HEK293 (cell line): ENCODE data around the gene HTT.

Experiments
- CTCF ChIA-PET: fragments of 350-600 bp; formaldehyde crosslinking; extraction: SDS; loops from one replicate; lab custom pipeline; 2021; ENCODE audit warnings: antibody characterized with exemption; lab: Yijun Ruan, JAX
- POLR2A ChIA-PET: fragments of 300-600 bp; formaldehyde crosslinking; extraction: SDS; loops from one replicate; lab custom pipeline; 2020; ENCODE audit warnings: antibody characterized with exemption, inconsistent platforms; lab: Yijun Ruan, JAX
- H3K27ac ChIP-seq: fragments of 200-500 bp; sonication (Bioruptor generic); 2 replicates; pipeline ENCODE4 v1.5.1; 2014; ENCODE audit warnings: low read depth, low read length, control low read depth, inconsistent platforms; ENCODE audit errors: extremely low read depth
- H3K36me3 ChIP-seq, 2 experiments: fragments of 200-500 bp in 1 of 2; sonication (Bioruptor generic) in 1 of 2; 1 replicate in 1 of 2; 2 replicates in 1 of 2; pipeline ENCODE4 v1.5.1; 2014 to 2017; ENCODE audit warnings: inconsistent platforms in 2 of 2, low read length in 2 of 2; ENCODE audit not compliant: control insufficient read depth in 2 of 2, insufficient read depth in 1 of 2
- H3K4me1 ChIP-seq: fragments of 200-500 bp; sonication (Bioruptor generic); 2 replicates; pipeline ENCODE4 v1.5.1; 2014; ENCODE audit warnings: mild to moderate bottlenecking, low read length, inconsistent platforms; ENCODE audit not compliant: control insufficient read depth, insufficient read depth
- H3K4me3 ChIP-seq: 2 replicates; pipeline ENCODE4 v1.5.1; 2011; ENCODE audit warnings: low read depth, mild to moderate bottlenecking, control low read depth, low read length, moderate library complexity
- H3K9me3 ChIP-seq: fragments of 200-500 bp; sonication (Bioruptor generic); 2 replicates; pipeline ENCODE4 v1.5.1; 2014; ENCODE audit warnings: low read depth, low read length, inconsistent platforms; ENCODE audit not compliant: control insufficient read depth, insufficient read depth
- GLI2 ChIP-seq: fragments of 450-650 bp; formaldehyde crosslinking; IDR thresholded peaks from 2 replicates; pipeline ENCODE4; 2017; ENCODE audit warnings: missing biosample characterization, missing genetic modification characterization, low read depth, borderline replicate concordance
- HOXC10 ChIP-seq: sonication (generic); formaldehyde crosslinking; IDR thresholded peaks from 2 replicates; pipeline ENCODE4 v1.8.1; 2023; ENCODE audit warnings: mild to moderate bottlenecking, missing genetic modification reagents
- KLF1 ChIP-seq: fragments of 450-650 bp; formaldehyde crosslinking; IDR thresholded peaks from 2 replicates; pipeline ENCODE4 v1.5.1; 2016; ENCODE audit warnings: missing biosample characterization, missing genetic modification characterization
- MYNN ChIP-seq: fragments of 450-650 bp; formaldehyde crosslinking; IDR thresholded peaks from 2 replicates; pipeline ENCODE4 v1.5.1; 2016; ENCODE audit warnings: missing biosample characterization, missing genetic modification characterization, borderline replicate concordance
- SALL2 ChIP-seq: fragments of 450-650 bp; formaldehyde crosslinking; IDR thresholded peaks from 2 replicates; pipeline ENCODE4 v1.5.0; 2017; ENCODE audit warnings: missing biosample characterization, mild to moderate bottlenecking, missing genetic modification characterization, borderline replicate concordance
- SP3 ChIP-seq: fragments of 450-650 bp; formaldehyde crosslinking; IDR thresholded peaks from 2 replicates; pipeline ENCODE4 v1.5.1; 2016; ENCODE audit warnings: missing biosample characterization, missing genetic modification characterization
- ZBTB21 ChIP-seq: fragments of 450-650 bp; formaldehyde crosslinking; IDR thresholded peaks from 2 replicates; pipeline ENCODE4 v1.5.1; 2017; ENCODE audit warnings: missing biosample characterization, missing genetic modification characterization
- ZBTB48 ChIP-seq: fragments of 450-650 bp; formaldehyde crosslinking; IDR thresholded peaks from 2 replicates; pipeline ENCODE4 v1.5.1; 2016; ENCODE audit warnings: missing biosample characterization, missing genetic modification characterization
- ZNF555 ChIP-seq: fragments of 450-650 bp; formaldehyde crosslinking; conservative IDR thresholded peaks from 2 replicates; pipeline ENCODE4 v1.5.1; 2017; ENCODE audit warnings: missing biosample characterization, mild to moderate bottlenecking, missing genetic modification characterization, inconsistent platforms
- ZNF768 ChIP-seq: fragments of 450-650 bp; formaldehyde crosslinking; IDR thresholded peaks from 2 replicates; pipeline ENCODE4 v1.5.1; 2018; ENCODE audit warnings: missing biosample characterization, mild to moderate bottlenecking, missing genetic modification characterization
- ZNF777 ChIP-seq: fragments of 450-650 bp; formaldehyde crosslinking; IDR thresholded peaks from 2 replicates; pipeline ENCODE4 v1.5.1; 2017; ENCODE audit warnings: missing biosample characterization, missing genetic modification characterization, borderline replicate concordance
- ZNF792 ChIP-seq: fragments of 450-650 bp; formaldehyde crosslinking; IDR thresholded peaks from 2 replicates; pipeline ENCODE4 v1.5.1; 2016; ENCODE audit warnings: missing biosample characterization, missing genetic modification characterization
- ZSCAN16 ChIP-seq: fragments of 450-650 bp; formaldehyde crosslinking; IDR thresholded peaks from 2 replicates; pipeline ENCODE4 v1.5.1; 2016; ENCODE audit warnings: missing biosample characterization, missing genetic modification characterization
- TF ChIP-seq, protein P1 (sequence below): fragments of 450-650 bp; formaldehyde crosslinking; IDR thresholded peaks from 2 replicates; pipeline ENCODE4 v1.5.1; 2016; ENCODE audit warnings: missing biosample characterization, missing genetic modification characterization
- TF ChIP-seq, protein P2 (sequence below): fragments of 450-650 bp; formaldehyde crosslinking; IDR thresholded peaks from 2 replicates; pipeline ENCODE4 v1.5.1; 2017; ENCODE audit warnings: missing biosample characterization, missing genetic modification characterization
- TF ChIP-seq, protein P3 (sequence below): fragments of 450-650 bp; formaldehyde crosslinking; IDR thresholded peaks from 2 replicates; pipeline ENCODE4 v1.5.1; 2016; ENCODE audit warnings: missing biosample characterization, missing genetic modification characterization, low read depth
- TF ChIP-seq, protein P4 (sequence below): fragments of 450-650 bp; formaldehyde crosslinking; conservative IDR thresholded peaks from 2 replicates; pipeline ENCODE4 v1.5.1; 2016; ENCODE audit warnings: low read depth, missing biosample characterization, missing genetic modification characterization
- TF ChIP-seq, protein P5 (sequence below): fragments of 450-650 bp; formaldehyde crosslinking; IDR thresholded peaks from 2 replicates; pipeline ENCODE4 v1.5.1; 2016; ENCODE audit warnings: missing biosample characterization, missing genetic modification characterization
- TF ChIP-seq, protein P6 (sequence below): fragments of 450-650 bp; formaldehyde crosslinking; IDR thresholded peaks from 2 replicates; pipeline ENCODE4 v1.5.1; 2016; ENCODE audit warnings: missing biosample characterization, missing genetic modification characterization, borderline replicate concordance

Gene HTT

DNA sequence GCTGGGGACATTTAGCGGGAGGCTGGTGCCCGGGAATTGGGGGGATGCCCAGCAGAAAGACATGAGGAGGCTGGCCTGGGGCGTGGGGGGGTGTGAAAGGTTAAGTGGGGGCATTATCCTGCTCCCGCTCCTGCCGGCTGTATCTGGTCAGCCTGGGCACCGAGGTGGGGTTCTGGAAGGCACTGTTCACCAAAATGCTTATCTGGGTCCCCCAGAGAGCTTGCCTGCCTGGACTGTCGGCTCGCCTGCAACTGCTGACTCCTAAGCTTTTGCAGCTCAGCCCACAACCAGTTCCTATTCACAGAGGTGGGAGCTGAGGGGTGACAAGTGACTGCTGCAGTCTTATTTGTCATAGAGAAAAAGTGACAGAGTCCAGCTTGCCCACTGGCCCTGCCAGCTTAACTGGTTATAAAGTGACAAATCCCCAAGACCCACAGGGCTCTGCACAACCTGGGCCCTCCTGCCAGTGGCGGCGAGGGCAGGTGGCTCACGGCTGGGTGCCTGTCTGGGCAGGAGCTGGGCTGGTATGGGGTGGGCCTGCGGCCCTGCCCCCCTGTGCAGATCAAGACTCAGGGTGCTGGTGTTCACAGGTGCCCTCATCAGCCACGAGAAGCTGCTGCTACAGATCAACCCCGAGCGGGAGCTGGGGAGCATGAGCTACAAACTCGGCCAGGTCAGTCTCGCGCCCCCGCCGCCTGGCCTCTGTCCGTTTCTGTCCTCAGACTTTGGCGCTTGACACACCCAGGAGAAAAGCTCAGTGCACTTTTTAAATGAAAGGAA, 150.8 kb downstream of the HTT start:
- H3K36me3 ChIP-seq, result peaks cover 10 to 95% of the 10 kb centered on the region in 2 experiments; a peak in 2 of 3 replicates
- H3K4me1 ChIP-seq, result no peaks in the 10 kb centered on the region
- no peak overlapping the region for H3K4me3 ChIP-seq
- TF ChIP-seq ZNF768 (tag by site-specific recombination), result no peak
- TF ChIP-seq ZBTB21 (tag by site-specific recombination), result no peak
- TF ChIP-seq, protein P1, sequence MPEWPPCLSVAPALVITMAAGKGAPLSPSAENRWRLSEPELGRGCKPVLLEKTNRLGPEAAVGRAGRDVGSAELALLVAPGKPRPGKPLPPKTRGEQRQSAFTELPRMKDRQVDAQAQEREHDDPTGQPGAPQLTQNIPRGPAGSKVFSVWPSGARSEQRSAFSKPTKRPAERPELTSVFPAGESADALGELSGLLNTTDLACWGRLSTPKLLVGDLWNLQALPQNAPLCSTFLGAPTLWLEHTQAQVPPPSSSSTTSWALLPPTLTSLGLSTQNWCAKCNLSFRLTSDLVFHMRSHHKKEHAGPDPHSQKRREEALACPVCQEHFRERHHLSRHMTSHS, result no peak
- TF ChIP-seq SALL2 (tag by site-specific recombination), result no peak
- TF ChIP-seq ZBTB48, result no peak
- no peak overlapping the region for H3K27ac ChIP-seq
- ChIA-PET CTCF (interaction anchor here (0.6 kb wide), 1 partner anchor 23 kb away, joined by 5 read pairs; no protein-coding TSS in a partner anchor), POLR2A (no interaction called here)
- H3K9me3 ChIP-seq, result no peaks in the 10 kb centered on the region

DNA sequence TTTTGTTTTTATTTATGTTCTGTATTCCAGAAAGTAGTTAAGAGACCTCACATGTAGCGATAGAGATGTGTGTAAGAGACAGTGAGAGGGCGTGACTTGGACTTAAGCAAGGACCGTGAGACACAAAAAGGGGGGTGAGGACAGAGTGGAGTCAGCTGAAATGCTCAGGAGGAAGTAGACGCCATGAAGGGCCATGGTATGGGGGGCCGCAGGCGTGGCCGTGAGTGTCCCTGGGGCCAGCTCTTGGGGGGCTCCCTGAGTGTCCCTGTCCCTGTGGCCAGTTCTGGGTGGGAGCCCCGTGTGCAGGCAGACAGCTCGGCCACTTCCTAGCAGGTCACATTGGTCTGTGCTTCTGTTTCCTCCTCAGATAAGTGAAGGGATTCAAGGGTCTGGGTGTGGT, 151.5 kb downstream of the HTT start:
- CTCF ChIA-PET, result no interaction called here
- no peaks in the 10 kb centered on the region for H3K9me3 ChIP-seq
- POLR2A ChIA-PET, result no interaction called here
- H3K4me1 ChIP-seq, result no peaks in the 10 kb centered on the region
- no peak overlapping the region for H3K27ac ChIP-seq
- H3K4me3 ChIP-seq, result no peak overlapping the region
- H3K36me3 ChIP-seq, result peaks cover 10 to 95% of the 10 kb centered on the region in 2 experiments; a peak in 2 of 3 replicates
- TF ChIP-seq ZNF777 (tag by site-specific recombination) (no peak), KLF1 (tag by site-specific recombination) (no peak), SP3 (tag by site-specific recombination) (no peak), MYNN (tag by site-specific recombination) (no peak), ZNF555 (tag by site-specific recombination) (no peak), ZSCAN16 (no peak), GLI2 (tag by site-specific recombination) (no peak), HOXC10 (no peak), ZNF792 (tag by site-specific recombination) (no peak), SALL2 (tag by site-specific recombination) (no peak)
- TF ChIP-seq, protein P2, sequence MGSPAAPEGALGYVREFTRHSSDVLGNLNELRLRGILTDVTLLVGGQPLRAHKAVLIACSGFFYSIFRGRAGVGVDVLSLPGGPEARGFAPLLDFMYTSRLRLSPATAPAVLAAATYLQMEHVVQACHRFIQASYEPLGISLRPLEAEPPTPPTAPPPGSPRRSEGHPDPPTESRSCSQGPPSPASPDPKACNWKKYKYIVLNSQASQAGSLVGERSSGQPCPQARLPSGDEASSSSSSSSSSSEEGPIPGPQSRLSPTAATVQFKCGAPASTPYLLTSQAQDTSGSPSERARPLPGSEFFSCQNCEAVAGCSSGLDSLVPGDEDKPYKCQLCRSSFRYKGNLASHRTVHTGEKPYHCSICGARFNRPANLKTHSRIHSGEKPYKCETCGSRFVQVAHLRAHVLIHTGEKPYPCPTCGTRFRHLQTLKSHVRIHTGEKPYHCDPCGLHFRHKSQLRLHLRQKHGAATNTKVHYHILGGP (tag by site-specific recombination), result no peak
- TF ChIP-seq, protein P3, sequence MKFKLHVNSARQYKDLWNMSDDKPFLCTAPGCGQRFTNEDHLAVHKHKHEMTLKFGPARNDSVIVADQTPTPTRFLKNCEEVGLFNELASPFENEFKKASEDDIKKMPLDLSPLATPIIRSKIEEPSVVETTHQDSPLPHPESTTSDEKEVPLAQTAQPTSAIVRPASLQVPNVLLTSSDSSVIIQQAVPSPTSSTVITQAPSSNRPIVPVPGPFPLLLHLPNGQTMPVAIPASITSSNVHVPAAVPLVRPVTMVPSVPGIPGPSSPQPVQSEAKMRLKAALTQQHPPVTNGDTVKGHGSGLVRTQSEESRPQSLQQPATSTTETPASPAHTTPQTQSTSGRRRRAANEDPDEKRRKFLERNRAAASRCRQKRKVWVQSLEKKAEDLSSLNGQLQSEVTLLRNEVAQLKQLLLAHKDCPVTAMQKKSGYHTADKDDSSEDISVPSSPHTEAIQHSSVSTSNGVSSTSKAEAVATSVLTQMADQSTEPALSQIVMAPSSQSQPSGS (tag by site-specific recombination), result no peak
- TF ChIP-seq, protein P4, sequence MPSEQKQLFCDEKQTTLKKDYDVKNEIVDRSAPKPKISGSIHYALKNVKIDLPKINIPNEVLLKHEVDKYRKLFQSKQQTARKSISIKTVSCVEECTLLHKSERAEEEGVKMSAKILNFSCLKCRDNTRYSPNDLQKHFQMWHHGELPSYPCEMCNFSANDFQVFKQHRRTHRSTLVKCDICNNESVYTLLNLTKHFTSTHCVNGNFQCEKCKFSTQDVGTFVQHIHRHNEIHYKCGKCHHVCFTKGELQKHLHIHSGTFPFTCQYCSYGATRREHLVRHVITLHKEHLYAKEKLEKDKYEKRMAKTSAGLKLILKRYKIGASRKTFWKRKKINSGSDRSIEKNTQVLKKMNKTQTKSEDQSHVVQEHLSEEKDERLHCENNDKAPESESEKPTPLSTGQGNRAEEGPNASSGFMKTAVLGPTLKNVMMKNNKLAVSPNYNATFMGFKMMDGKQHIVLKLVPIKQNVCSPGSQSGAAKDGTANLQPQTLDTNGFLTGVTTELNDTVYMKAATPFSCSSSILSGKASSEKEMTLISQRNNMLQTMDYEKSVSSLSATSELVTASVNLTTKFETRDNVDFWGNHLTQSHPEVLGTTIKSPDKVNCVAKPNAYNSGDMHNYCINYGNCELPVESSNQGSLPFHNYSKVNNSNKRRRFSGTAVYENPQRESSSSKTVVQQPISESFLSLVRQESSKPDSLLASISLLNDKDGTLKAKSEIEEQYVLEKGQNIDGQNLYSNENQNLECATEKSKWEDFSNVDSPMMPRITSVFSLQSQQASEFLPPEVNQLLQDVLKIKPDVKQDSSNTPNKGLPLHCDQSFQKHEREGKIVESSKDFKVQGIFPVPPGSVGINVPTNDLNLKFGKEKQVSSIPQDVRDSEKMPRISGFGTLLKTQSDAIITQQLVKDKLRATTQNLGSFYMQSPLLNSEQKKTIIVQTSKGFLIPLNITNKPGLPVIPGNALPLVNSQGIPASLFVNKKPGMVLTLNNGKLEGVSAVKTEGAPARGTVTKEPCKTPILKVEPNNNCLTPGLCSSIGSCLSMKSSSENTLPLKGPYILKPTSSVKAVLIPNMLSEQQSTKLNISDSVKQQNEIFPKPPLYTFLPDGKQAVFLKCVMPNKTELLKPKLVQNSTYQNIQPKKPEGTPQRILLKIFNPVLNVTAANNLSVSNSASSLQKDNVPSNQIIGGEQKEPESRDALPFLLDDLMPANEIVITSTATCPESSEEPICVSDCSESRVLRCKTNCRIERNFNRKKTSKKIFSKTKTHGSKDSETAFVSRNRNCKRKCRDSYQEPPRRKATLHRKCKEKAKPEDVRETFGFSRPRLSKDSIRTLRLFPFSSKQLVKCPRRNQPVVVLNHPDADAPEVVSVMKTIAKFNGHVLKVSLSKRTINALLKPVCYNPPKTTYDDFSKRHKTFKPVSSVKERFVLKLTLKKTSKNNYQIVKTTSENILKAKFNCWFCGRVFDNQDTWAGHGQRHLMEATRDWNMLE (tag by site-specific recombination), result no peak
- TF ChIP-seq, protein P5, sequence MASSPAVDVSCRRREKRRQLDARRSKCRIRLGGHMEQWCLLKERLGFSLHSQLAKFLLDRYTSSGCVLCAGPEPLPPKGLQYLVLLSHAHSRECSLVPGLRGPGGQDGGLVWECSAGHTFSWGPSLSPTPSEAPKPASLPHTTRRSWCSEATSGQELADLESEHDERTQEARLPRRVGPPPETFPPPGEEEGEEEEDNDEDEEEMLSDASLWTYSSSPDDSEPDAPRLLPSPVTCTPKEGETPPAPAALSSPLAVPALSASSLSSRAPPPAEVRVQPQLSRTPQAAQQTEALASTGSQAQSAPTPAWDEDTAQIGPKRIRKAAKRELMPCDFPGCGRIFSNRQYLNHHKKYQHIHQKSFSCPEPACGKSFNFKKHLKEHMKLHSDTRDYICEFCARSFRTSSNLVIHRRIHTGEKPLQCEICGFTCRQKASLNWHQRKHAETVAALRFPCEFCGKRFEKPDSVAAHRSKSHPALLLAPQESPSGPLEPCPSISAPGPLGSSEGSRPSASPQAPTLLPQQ (tag by site-specific recombination), result no peak
- TF ChIP-seq, protein P6, sequence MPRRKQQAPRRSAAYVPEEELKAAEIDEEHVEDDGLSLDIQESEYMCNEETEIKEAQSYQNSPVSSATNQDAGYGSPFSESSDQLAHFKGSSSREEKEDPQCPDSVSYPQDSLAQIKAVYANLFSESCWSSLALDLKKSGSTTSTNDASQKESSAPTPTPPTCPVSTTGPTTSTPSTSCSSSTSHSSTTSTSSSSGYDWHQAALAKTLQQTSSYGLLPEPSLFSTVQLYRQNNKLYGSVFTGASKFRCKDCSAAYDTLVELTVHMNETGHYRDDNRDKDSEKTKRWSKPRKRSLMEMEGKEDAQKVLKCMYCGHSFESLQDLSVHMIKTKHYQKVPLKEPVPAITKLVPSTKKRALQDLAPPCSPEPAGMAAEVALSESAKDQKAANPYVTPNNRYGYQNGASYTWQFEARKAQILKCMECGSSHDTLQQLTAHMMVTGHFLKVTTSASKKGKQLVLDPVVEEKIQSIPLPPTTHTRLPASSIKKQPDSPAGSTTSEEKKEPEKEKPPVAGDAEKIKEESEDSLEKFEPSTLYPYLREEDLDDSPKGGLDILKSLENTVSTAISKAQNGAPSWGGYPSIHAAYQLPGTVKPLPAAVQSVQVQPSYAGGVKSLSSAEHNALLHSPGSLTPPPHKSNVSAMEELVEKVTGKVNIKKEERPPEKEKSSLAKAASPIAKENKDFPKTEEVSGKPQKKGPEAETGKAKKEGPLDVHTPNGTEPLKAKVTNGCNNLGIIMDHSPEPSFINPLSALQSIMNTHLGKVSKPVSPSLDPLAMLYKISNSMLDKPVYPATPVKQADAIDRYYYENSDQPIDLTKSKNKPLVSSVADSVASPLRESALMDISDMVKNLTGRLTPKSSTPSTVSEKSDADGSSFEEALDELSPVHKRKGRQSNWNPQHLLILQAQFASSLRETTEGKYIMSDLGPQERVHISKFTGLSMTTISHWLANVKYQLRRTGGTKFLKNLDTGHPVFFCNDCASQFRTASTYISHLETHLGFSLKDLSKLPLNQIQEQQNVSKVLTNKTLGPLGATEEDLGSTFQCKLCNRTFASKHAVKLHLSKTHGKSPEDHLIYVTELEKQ, result no peak
